Thoracic aorta (tissue), 2 donors: Measurements from ENCODE around the gene ACACA. TPM values are rescaled to one million over a fixed set of nuclear protein-coding genes. Genes with fewer than 3 reads are reported as not detected.
"Not testable (repeated sequence)": the region's sequence is repeated elsewhere in the genome, so short reads cannot be mapped to it uniquely, and the experiment has no call there.

Source experiments
- ATAC-seq: fragments of 150-250 bp; one replicate; pipeline ENCODE4 v1.8.0; 2017; ENCODE audit warnings: low read depth; ENCODE audit not compliant: insufficient number of reproducible peaks, low FRiP score
- DNase-seq: peaks from one replicate; pipeline ENCODE4 v3.0.0-alpha.2; 2020; ENCODE audit warnings: low spot score
- H3K27ac ChIP-seq, 2 donors: fragments of 200-600 bp; sonication (generic); 1 replicate in 1 of 2; 2 replicates in 1 of 2; pipeline ENCODE4 v1.5.1; 2016; ENCODE audit warnings: mild to moderate bottlenecking in 2 of 2, moderate library complexity in 2 of 2
- H3K27me3 ChIP-seq: fragments of 200-600 bp; sonication (generic); replicated peaks from 2 replicates; pipeline ENCODE4 v1.6.0; 2016; ENCODE audit warnings: mild to moderate bottlenecking; ENCODE audit not compliant: insufficient read depth
- H3K36me3 ChIP-seq: fragments of 200-600 bp; sonication (generic); one replicate; pipeline ENCODE4 v1.5.1; 2016
- H3K4me1 ChIP-seq, 2 donors: fragments of 200-600 bp; sonication (generic); 1 replicate in 1 of 2; 2 replicates in 1 of 2; pipeline versions ENCODE4 v1.5.1 to v1.6.0; 2016; ENCODE audit warnings: low read depth in 2 of 2, mild to moderate bottlenecking in 1 of 2; ENCODE audit not compliant: control insufficient read depth in 1 of 2
- H3K4me3 ChIP-seq: fragments of 200-600 bp; sonication (generic); 2 replicates; pipeline ENCODE4 v1.5.1; 2016; ENCODE audit warnings: mild to moderate bottlenecking
- H3K9me3 ChIP-seq: fragments of 200-600 bp; sonication (generic); 2 replicates; pipeline ENCODE4 v1.5.1; 2016
- total RNA-seq, 2 donors: library from RNA; depleted of rRNA; stranded (reverse); fragments of >200 nt; gene quantifications; one replicate each; pipeline versions ENCODE4 v1.1.0 to v1.2.3, GENCODE V29; 2016
- TF ChIP-seq, protein P1 (sequence below): fragments of 200-600 bp; sonication (generic); IDR thresholded peaks from one replicate; pipeline ENCODE4 v1.5.1; 2019; ENCODE audit warnings: antibody characterized with exemption

Gene ACACA
- total RNA-seq, 2 donors from 2014 or later = 20.7 to 34.0 TPM

DNA sequence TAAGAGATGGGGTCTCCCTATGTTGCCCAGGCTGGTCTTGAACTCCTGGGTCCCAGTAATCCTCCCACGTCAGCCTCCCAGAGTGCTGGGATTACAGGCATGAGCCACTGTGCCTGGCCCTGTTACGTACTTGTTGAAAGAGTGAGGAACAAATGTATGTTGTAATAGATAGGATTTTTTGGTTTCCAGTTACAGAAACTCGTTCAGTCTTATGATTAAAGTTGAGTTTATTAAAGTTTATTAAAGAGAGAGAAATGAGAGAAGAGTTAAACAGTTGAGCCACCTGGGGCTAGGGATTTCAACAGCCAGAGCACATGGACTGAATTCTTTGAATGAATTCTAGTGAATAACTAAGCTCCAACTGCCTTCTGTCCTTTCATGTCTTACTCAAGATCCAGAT, 3.7 kb upstream of the ACACA start:
- no peak for DNase-seq
- TF ChIP-seq, protein P1, sequence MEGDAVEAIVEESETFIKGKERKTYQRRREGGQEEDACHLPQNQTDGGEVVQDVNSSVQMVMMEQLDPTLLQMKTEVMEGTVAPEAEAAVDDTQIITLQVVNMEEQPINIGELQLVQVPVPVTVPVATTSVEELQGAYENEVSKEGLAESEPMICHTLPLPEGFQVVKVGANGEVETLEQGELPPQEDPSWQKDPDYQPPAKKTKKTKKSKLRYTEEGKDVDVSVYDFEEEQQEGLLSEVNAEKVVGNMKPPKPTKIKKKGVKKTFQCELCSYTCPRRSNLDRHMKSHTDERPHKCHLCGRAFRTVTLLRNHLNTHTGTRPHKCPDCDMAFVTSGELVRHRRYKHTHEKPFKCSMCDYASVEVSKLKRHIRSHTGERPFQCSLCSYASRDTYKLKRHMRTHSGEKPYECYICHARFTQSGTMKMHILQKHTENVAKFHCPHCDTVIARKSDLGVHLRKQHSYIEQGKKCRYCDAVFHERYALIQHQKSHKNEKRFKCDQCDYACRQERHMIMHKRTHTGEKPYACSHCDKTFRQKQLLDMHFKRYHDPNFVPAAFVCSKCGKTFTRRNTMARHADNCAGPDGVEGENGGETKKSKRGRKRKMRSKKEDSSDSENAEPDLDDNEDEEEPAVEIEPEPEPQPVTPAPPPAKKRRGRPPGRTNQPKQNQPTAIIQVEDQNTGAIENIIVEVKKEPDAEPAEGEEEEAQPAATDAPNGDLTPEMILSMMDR = no peak
- no peak overlapping the region for H3K4me3 ChIP-seq

DNA sequence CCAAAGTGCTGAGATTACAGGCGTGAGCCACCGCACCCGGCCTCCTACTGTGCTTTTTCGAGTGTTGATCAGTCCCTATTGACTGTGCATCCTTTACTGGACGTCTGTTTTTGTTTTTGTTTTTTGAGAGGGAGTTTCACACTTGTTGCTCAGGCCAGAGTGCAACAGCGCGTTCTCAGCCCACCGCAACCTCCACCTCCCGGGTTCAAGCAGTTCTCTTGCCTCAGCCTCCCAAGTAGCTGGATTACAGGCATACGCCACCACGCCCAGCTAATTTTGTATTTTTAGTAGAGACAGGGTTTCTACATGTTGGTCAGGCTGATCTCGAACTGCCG, 1.5 kb upstream of the ACACA start:
- Histone ChIP-seq H3K4me3 (peak overlapping the region; percentile 90), H3K36me3 (peaks cover 10% of the 10 kb centered on the region), H3K4me1 (peaks cover 13 to 25% of the 10 kb centered on the region in 2 donors), H3K27ac (peak overlapping the region; percentile 89 to 95)
- not testable (repeated sequence) for DNase-seq, ATAC-seq, H3K27me3 ChIP-seq, H3K9me3 ChIP-seq

More for the DNA sequence above, 3.7 kb upstream of the ACACA start:
- Histone ChIP-seq H3K4me1 (peaks cover 7 to 16% of the 10 kb centered on the region in 2 donors), H3K27ac (no peak overlapping the region), H3K27me3 (no peaks in the 10 kb centered on the region), H3K36me3 (peaks cover 22% of the 10 kb centered on the region), H3K9me3 (no peaks in the 10 kb centered on the region)
- ATAC-seq = no peak

DNA sequence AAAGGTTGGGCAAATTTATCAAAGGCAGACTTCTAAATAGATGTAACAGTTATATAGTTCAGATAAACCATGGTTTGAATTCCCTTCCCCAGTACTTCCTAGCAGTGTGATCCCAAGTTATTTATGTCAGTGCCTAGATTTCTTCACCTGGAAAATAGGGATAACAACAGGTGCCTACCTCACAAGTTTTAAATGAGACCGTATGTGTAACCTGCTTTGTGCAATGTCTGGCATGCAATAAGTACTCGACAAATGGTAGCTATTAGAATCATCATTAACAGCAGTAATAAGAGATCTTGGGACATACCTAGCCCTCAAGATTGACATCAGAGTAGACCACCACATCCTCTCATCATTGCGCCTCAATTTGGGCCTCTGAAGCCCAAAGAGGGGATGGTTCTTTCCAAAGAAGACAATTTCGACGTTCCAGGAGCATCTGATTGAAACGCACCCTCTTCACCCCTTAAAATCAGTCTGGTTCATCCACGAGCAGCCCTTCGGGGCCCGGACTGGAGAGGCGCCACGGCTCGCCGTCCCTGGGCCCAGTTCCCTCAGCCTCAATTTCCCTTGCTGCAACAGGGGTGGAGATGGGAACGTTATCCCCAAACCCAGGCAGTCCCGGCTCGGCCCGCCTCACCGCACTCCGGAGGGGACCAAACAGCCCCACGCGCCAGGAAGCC, 541 bp downstream of the ACACA start:
- H3K9me3 ChIP-seq = no peaks in the 10 kb centered on the region
- peak overlapping the region; percentile 90 for H3K4me3 ChIP-seq
- peak overlapping the region; percentile 70 to 85 for H3K27ac ChIP-seq
- TF ChIP-seq, protein P1 = no peak
- ATAC-seq = no peak
- H3K4me1 ChIP-seq = peaks cover 13 to 25% of the 10 kb centered on the region in 2 donors
- no peaks in the 10 kb centered on the region for H3K27me3 ChIP-seq
- no peaks in the 10 kb centered on the region for H3K36me3 ChIP-seq
- DNase-seq = no peak

DNA sequence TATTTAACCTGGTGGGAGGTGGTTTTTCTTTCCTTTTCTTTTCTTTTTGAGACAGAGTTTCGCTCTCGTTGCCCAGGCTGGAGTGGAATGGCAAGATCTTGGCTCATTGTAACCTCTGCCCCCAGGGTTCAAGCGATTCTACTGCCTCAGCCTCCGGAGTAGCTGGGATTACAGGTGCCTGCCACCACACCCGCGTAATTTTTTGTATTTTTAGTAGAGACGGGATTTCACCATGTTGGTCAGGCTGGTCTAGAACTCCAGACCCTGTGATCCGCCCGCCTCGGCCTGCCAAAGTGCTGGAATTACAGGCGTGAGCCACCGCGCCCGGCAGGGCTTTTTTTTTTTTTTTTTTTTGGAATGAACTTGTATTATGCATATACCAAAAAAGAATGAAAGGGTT, 1.1 kb downstream of the ACACA start:
- not testable (repeated sequence) for H3K27ac ChIP-seq, H3K9me3 ChIP-seq, H3K36me3 ChIP-seq, DNase-seq, ATAC-seq, H3K27me3 ChIP-seq
- Histone ChIP-seq H3K4me1 (peaks cover 13 to 25% of the 10 kb centered on the region in 2 donors), H3K4me3 (peak overlapping the region; percentile 90)

DNA sequence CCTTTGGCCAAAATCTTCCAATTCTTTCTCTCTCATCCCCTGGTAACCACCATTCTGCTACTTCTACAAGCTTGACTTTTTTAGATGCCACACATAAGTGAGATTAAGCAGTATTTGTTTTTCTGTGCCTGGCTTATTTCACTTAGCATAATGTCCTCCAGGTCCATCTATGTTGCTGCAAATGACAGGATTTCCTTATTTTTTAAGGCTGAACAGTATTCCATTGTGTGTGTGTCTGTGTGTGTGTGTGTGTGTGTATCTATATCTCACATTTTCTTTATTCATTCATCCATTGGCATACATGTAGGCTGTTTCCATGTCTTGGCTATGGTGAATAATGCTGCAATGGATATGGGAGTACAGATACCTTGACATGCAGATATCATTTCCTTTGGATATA, 6.1 kb downstream of the ACACA start:
- Histone ChIP-seq H3K4me3 (no peak overlapping the region), H3K27ac (no peak overlapping the region), H3K9me3 (no peaks in the 10 kb centered on the region), H3K4me1 (peaks cover 7 to 10% of the 10 kb centered on the region in 2 donors), H3K27me3 (no peaks in the 10 kb centered on the region), H3K36me3 (no peaks in the 10 kb centered on the region)
- ATAC-seq = no peak
- TF ChIP-seq, protein P1 = no peak
- no peak for DNase-seq

DNA sequence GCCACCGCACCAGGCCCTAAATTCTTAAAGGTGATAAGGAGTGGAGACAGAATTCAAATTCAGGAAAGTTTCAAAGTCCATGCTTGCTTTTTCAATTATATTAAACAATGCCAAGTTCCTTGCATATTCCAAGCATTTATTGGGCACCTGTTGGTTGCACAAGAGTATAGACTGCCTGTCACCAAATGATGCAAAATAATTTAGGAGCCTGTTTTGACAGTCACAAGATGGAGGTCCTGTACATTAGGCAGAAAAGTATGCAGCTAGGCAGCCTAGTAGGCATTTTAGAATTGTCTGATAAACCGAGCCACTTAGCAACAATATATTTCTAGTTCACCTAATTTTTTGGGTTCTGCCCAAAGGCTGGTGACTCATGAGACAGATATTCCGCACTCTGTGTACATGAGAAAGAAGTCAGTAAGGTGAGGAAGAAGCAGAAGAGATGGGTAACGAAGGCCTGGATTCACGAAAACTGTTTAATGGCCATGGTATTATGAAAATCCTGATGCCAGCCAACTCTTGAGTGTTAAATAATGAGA, 7.3 kb downstream of the ACACA start:
- no peaks in the 10 kb centered on the region for H3K27me3 ChIP-seq
- ATAC-seq (no peak), DNase-seq (no peak)
- no peak overlapping the region for H3K4me3 ChIP-seq
- TF ChIP-seq, protein P1 = no peak
- no peak overlapping the region for H3K27ac ChIP-seq
- H3K36me3 ChIP-seq = no peaks in the 10 kb centered on the region
- H3K4me1 ChIP-seq = no peaks in the 10 kb centered on the region
- no peaks in the 10 kb centered on the region for H3K9me3 ChIP-seq
